Cardiac fibroblast (primary cell): ENCODE data around the gene STIM1.
A peak's percentile ranks its signal among the peaks of the same experiment; 100 is the strongest.

Source experiments
- DNase-seq, 2 donors: peaks; one replicate each; pipeline versions ENCODE4 v3.0.0 to v3.0.0-alpha.2; 2010; ENCODE audit warnings: low read depth in 2 of 2
- H3K4me3 ChIP-seq, 2 donors: replicated peaks in 1 of 2; 1 replicate in 1 of 2; 2 replicates in 1 of 2; pipeline ENCODE4 v1.5.1; 2011; ENCODE audit warnings: low read depth in 2 of 2, low read length in 2 of 2, mild to moderate bottlenecking in 2 of 2, moderate library complexity in 1 of 2
- CTCF ChIP-seq: IDR thresholded peaks from one replicate; pipeline ENCODE4 v1.5.1; 2011; ENCODE audit warnings: low read depth, mild to moderate bottlenecking, low read length, inconsistent platforms

STIM1 gene

GRCh38 chr11:4084406-4085125 lies 229.1 kb downstream of the STIM1 start:
- DNase-seq, result no peak
- H3K4me3 ChIP-seq, result no peak overlapping the region
- TF ChIP-seq CTCF, result no peak

- no peak for TF ChIP-seq CTCF
- H3K4me3 ChIP-seq, result no peak overlapping the region
- DNase-seq, result no peak
These were observed 230.1 kb downstream of the STIM1 start for GRCh38 chr11:4085575-4085974.

GRCh38 chr11:4086575-4087353 lies 231.3 kb downstream of the STIM1 start:
- TF ChIP-seq CTCF, result no peak
- no peak for DNase-seq
- H3K4me3 ChIP-seq, result no peak overlapping the region

- DNase-seq, result peak in 1 of 2 donors; percentile 22
- TF ChIP-seq CTCF, result peak; percentile 24
- no peak overlapping the region for H3K4me3 ChIP-seq
These were observed 232.1 kb downstream of the STIM1 start for GRCh38 chr11:4087551-4087950.

GRCh38 chr11:4090258-4090657 lies 234.8 kb downstream of the STIM1 start:
- TF ChIP-seq CTCF, result no peak
- DNase-seq, result no peak
- no peak overlapping the region for H3K4me3 ChIP-seq

- H3K4me3 ChIP-seq, result no peak overlapping the region
- no peak for DNase-seq
- no peak for TF ChIP-seq CTCF
These were observed 236.6 kb downstream of the STIM1 start for GRCh38 chr11:4092026-4092425.
